H1 (cell line): ENCODE measurements around the gene NSF. TPM values are rescaled to one million over a fixed set of nuclear protein-coding genes. Genes with fewer than 3 reads are reported as not detected.

Experiments used
- CTCF ChIA-PET: fragments of 300-600 bp; sonication (Branson Sonifier 250); formaldehyde crosslinking; loops from one replicate; lab custom pipeline; 2021; ENCODE audit not compliant: partially characterized antibody; lab: Charles Lee
- POLR2A ChIA-PET: fragments of 300-600 bp; sonication (Branson Sonifier 250); formaldehyde crosslinking; loops from one replicate; lab custom pipeline; 2021; ENCODE audit warnings: inconsistent platforms; ENCODE audit not compliant: partially characterized antibody; lab: Charles Lee
- DNase-seq, 2 experiments: peaks; one replicate each; pipeline versions ENCODE4 v3.0.0 to v3.0.0-alpha.2; 2010 to 2022; ENCODE audit warnings: low spot score in 2 of 2, low read depth in 1 of 2, mixed read lengths in 1 of 2
- FAIRE-seq: peaks from 2 replicates; lab custom pipeline; 2011; peaks lifted over from hg19 to GRCh38; lab: Jason Lieb, UNC
- H2AFZ ChIP-seq: 2 replicates; pipeline ENCODE4 v1.8.1; 2012; ENCODE audit warnings: low read length, inconsistent platforms
- H2AK5ac ChIP-seq: 2 replicates; pipeline ENCODE4 v1.6.1; 2013; ENCODE audit warnings: low read depth, low read length
- H2BK120ac ChIP-seq: replicated peaks from 2 replicates; pipeline ENCODE3; 2013; ENCODE audit warnings: low read depth, low read length, inconsistent platforms
- H2BK12ac ChIP-seq: 2 replicates; pipeline ENCODE4 v1.6.1; 2013; ENCODE audit warnings: low read depth, low read length
- H2BK15ac ChIP-seq: 2 replicates; pipeline ENCODE4 v1.6.1; 2013; ENCODE audit warnings: low read length
- H2BK20ac ChIP-seq: 2 replicates; pipeline ENCODE4 v1.6.1; 2013; ENCODE audit warnings: low read length
- H2BK5ac ChIP-seq: 2 replicates; pipeline ENCODE4 v1.6.1; 2013; ENCODE audit warnings: low read depth, low read length
- H3K14ac ChIP-seq: 2 replicates; pipeline ENCODE4 v1.6.1; 2013; ENCODE audit warnings: inconsistent platforms; ENCODE audit not compliant: insufficient read length
- H3K18ac ChIP-seq: 2 replicates; pipeline ENCODE4 v1.6.1; 2013; ENCODE audit warnings: low read length; ENCODE audit errors: extremely low read depth
- H3K23ac ChIP-seq: 2 replicates; pipeline ENCODE4 v1.6.1; 2013; ENCODE audit warnings: inconsistent platforms; ENCODE audit not compliant: insufficient read length
- H3K23me2 ChIP-seq: 2 replicates; pipeline ENCODE4 v1.6.1; 2013; ENCODE audit warnings: low read depth, low read length
- H3K27ac ChIP-seq: 2 replicates; pipeline ENCODE4 v1.6.1; 2011; ENCODE audit warnings: low read depth, low read length, inconsistent platforms
- H3K27me3 ChIP-seq, 4 experiments: replicated peaks in 1 of 4; 1 replicate in 1 of 4; 2 replicates in 3 of 4; pipeline versions ENCODE4 v1.6.1 to v1.8.1; 2011 to 2013; ENCODE audit warnings: low read length in 3 of 4, mild to moderate bottlenecking in 3 of 4, inconsistent platforms in 2 of 4, mixed read lengths in 2 of 4, moderate library complexity in 1 of 4; ENCODE audit not compliant: control insufficient read depth in 3 of 4, insufficient read depth in 3 of 4; ENCODE audit errors: extremely low read depth in 1 of 4
- H3K36me3 ChIP-seq, 4 experiments: 2 replicates each; pipeline versions ENCODE4 v1.6.1 to v1.8.1; 2011 to 2013; ENCODE audit warnings: mild to moderate bottlenecking in 4 of 4, low read length in 3 of 4, moderate library complexity in 2 of 4, control low read depth in 1 of 4, inconsistent platforms in 1 of 4; ENCODE audit not compliant: insufficient read depth in 4 of 4, control insufficient read depth in 2 of 4
- H3K4ac ChIP-seq: replicated peaks from 2 replicates; pipeline ENCODE3; 2013; ENCODE audit warnings: low read length, low read depth, mixed read lengths, inconsistent platforms; ENCODE audit not compliant: insufficient read length
- H3K4me1 ChIP-seq, 4 experiments: replicated peaks in 1 of 4; 1 replicate in 1 of 4; 2 replicates in 3 of 4; pipeline versions ENCODE4 v1.6.1 to v1.8.1; 2011 to 2013; ENCODE audit warnings: low read length in 3 of 4, inconsistent platforms in 2 of 4, mixed read lengths in 1 of 4; ENCODE audit not compliant: insufficient read depth in 4 of 4, control insufficient read depth in 3 of 4
- H3K4me2 ChIP-seq, 2 experiments: 2 replicates each; pipeline versions ENCODE4 v1.6.1 to v1.8.1; 2011 to 2013; ENCODE audit warnings: low read depth in 2 of 2, low read length in 2 of 2, control low read depth in 1 of 2, inconsistent platforms in 1 of 2, mild to moderate bottlenecking in 1 of 2; ENCODE audit not compliant: insufficient read depth in 1 of 2
- H3K4me3 ChIP-seq, 4 experiments: fragments of 200-600, 300-600 bp in 1 of 4; sonication (generic), shearing (Covaris generic), sonication (Bioruptor Twin) in 1 of 4; 2 replicates each; pipeline versions ENCODE4 v1.5.1 to v1.8.1; 2011 to 2016; ENCODE audit warnings: low read length in 4 of 4, low read depth in 3 of 4, control low read depth in 2 of 4, inconsistent platforms in 2 of 4, mild to moderate bottlenecking in 2 of 4, mixed read lengths in 1 of 4, moderate library complexity in 1 of 4; ENCODE audit not compliant: insufficient read depth in 2 of 4; ENCODE audit errors: extremely low read depth in 1 of 4
- H3K56ac ChIP-seq: replicated peaks from 2 replicates; pipeline ENCODE3; 2013; ENCODE audit warnings: low read depth, mild to moderate bottlenecking, mixed read lengths, low read length, inconsistent platforms; ENCODE audit not compliant: insufficient read length
- H3K79me1 ChIP-seq: 2 replicates; pipeline ENCODE4 v1.6.1; 2013; ENCODE audit warnings: low read depth, low read length, control low read depth
- H3K79me2 ChIP-seq, 2 experiments: 2 replicates each; pipeline versions ENCODE4 v1.6.1 to v1.8.1; 2012 to 2013; ENCODE audit warnings: low read length in 2 of 2, mild to moderate bottlenecking in 2 of 2, inconsistent platforms in 1 of 2; ENCODE audit not compliant: insufficient read depth in 2 of 2, control insufficient read depth in 1 of 2
- H3K9ac ChIP-seq, 4 experiments: replicated peaks in 1 of 4; 1 replicate in 1 of 4; 2 replicates in 3 of 4; pipeline versions ENCODE4 v1.6.1 to v1.8.1; 2011 to 2013; ENCODE audit warnings: low read depth in 3 of 4, low read length in 3 of 4, control low read depth in 2 of 4, mild to moderate bottlenecking in 2 of 4, moderate library complexity in 2 of 4, inconsistent platforms in 1 of 4; ENCODE audit errors: extremely low read depth in 1 of 4
- H3K9me3 ChIP-seq, 2 experiments: 2 replicates each; pipeline versions ENCODE4 v1.6.1 to v1.8.1; 2012 to 2013; ENCODE audit warnings: mild to moderate bottlenecking in 2 of 2, moderate library complexity in 2 of 2, control low read depth in 1 of 2, inconsistent platforms in 1 of 2, low read depth in 1 of 2, low read length in 1 of 2, mixed read lengths in 1 of 2; ENCODE audit not compliant: insufficient read depth in 2 of 2
- H4K20me1 ChIP-seq, 2 experiments: replicated peaks in 1 of 2; 2 replicates each; pipeline versions ENCODE3 to v1.8.1; 2011 to 2013; ENCODE audit warnings: inconsistent platforms in 2 of 2, low read length in 2 of 2, mild to moderate bottlenecking in 1 of 2; ENCODE audit not compliant: insufficient read depth in 2 of 2, control insufficient read depth in 1 of 2
- H4K5ac ChIP-seq: 2 replicates; pipeline ENCODE4 v1.6.1; 2013; ENCODE audit warnings: low read length, low read depth, mixed read lengths, inconsistent platforms; ENCODE audit not compliant: insufficient read length
- H4K8ac ChIP-seq: 2 replicates; pipeline ENCODE4 v1.8.0; 2013; ENCODE audit warnings: mild to moderate bottlenecking, moderate library complexity, low read length, inconsistent platforms; ENCODE audit not compliant: insufficient read depth; ENCODE audit errors: extremely low read depth
- H4K91ac ChIP-seq: replicated peaks from 2 replicates; pipeline ENCODE3; 2013; ENCODE audit warnings: low read length, mixed read lengths, inconsistent platforms; ENCODE audit not compliant: insufficient read length
- CBX5 ChIP-seq: fragments of 300-800, 300-1000 bp; sonication (generic); IDR thresholded peaks from 2 replicates; pipeline ENCODE4 v1.7.1; 2016; ENCODE audit warnings: antibody characterized with exemption, low read length, low read depth
- CHD1 ChIP-seq: IDR thresholded peaks from 2 replicates; pipeline ENCODE4 v1.6.1; 2012; ENCODE audit warnings: low read depth, low read length, improper control_type of control experiment
- CHD2 ChIP-seq: IDR thresholded peaks from 2 replicates; pipeline ENCODE4 v1.6.1; 2012; ENCODE audit warnings: low read length, improper control_type of control experiment
- GTF2F1 ChIP-seq: IDR thresholded peaks from 2 replicates; pipeline ENCODE4 v1.6.1; 2012; ENCODE audit warnings: low read depth, low read length, improper control_type of control experiment, borderline replicate concordance
- HDAC2 ChIP-seq, 2 experiments: fragments of 300-600 bp in 1 of 2; sonication (generic) in 1 of 2; IDR thresholded peaks; 2 replicates each; pipeline ENCODE4 v1.6.1; 2011 to 2012; ENCODE audit warnings: low read depth in 2 of 2, low read length in 2 of 2, mild to moderate bottlenecking in 2 of 2, moderate library complexity in 2 of 2, borderline replicate concordance in 1 of 2, inconsistent platforms in 1 of 2
- MAFK ChIP-seq: IDR thresholded peaks from 2 replicates; pipeline ENCODE4 v1.6.1; 2012; ENCODE audit warnings: low read depth, mild to moderate bottlenecking, improper control_type of control experiment, low read length
- PHF8 ChIP-seq: fragments of 200-600 bp; sonication (generic); conservative IDR thresholded peaks from 2 replicates; pipeline ENCODE4 v1.7.1; 2012; ENCODE audit warnings: low read depth, mild to moderate bottlenecking, inconsistent platforms, low read length, moderate library complexity
- RFX5 ChIP-seq: IDR thresholded peaks from 2 replicates; pipeline ENCODE4 v1.6.1; 2011; ENCODE audit warnings: low read depth, low read length, improper control_type of control experiment, borderline replicate concordance
- SAP30 ChIP-seq: fragments of 300-600 bp; sonication (generic); IDR thresholded peaks from 2 replicates; pipeline ENCODE4 v1.7.1; 2012; ENCODE audit warnings: low read length, moderate library complexity, mild to moderate bottlenecking, inconsistent platforms; ENCODE audit not compliant: insufficient read depth, insufficient replicate concordance
- USF2 ChIP-seq: IDR thresholded peaks from 2 replicates; pipeline ENCODE4 v1.6.1; 2011; ENCODE audit warnings: low read length, improper control_type of control experiment
- ZNF274 ChIP-seq: IDR thresholded peaks from 2 replicates; pipeline ENCODE4 v1.7.0; 2012; ENCODE audit warnings: low read length, borderline replicate concordance; ENCODE audit errors: extremely low read depth
- WGBS, 2 experiments: shearing (Covaris generic) in 1 of 2; methylation state at CpG; one replicate each; pipeline versions ENCODE4 v1.1.6 to v1.1.7; 2013 to 2015; ENCODE audit warnings: low lambda C conversion rate in 2 of 2, mixed read lengths in 2 of 2, inconsistent platforms in 1 of 2, low coverage in 1 of 2, missing lambda C conversion rate in 1 of 2; ENCODE audit not compliant: insufficient replicate concordance in 2 of 2, insufficient coverage in 1 of 2, insufficient read length in 1 of 2; ENCODE audit errors: extremely low coverage in 1 of 2, missing lambda C conversion rate in 1 of 2; 5-methylcytosine and 5-hydroxymethylcytosine counted together
- polyA plus RNA-seq, 7 experiments: library from polyadenylated mRNA; depleted of rRNA in 3 of 7; stranded (reverse) in 5 of 7; unstranded in 2 of 7; fragments of >200 nt in 5 of 7; fragments of 200-250 nt in 2 of 7; gene quantifications; 1 replicate in 5 of 7; 2 replicates in 1 of 7; 4 replicates in 1 of 7; pipeline versions ENCODE4 v1.2.1 to v1.2.3, GENCODE V29; 2011 to 2013; ENCODE audit warnings: missing spikeins in 2 of 7, mixed read lengths in 2 of 7
- total RNA-seq: library from RNA; stranded (reverse); fragmentation: NEBNext Ultra II Directional; extraction: Animal tissue kit (Norgen Biotek cat#: 25700); gene quantifications from 2 replicates; pipeline ENCODE4 v1.2.1, GENCODE V29; 2021

NSF gene
- total and polyA plus RNA-seq, 2 of the 8 experiments (the other 6 are each of a cell fraction or from before 2014, with no cell fraction given), result 13.0 to 27.7 TPM

GRCh38 chr17:46756081-46756735, 165.7 kb downstream of the NSF start:
- Histone ChIP-seq H3K23ac (no peak overlapping the region), H3K27ac (no peak overlapping the region), H3K18ac (no peak overlapping the region), H3K27me3 (peaks cover 0 to 2% (median 0%) of the 10 kb centered on the region in 4 experiments; a peak in 1 of 7 replicates), H4K8ac (no peak overlapping the region), H3K36me3 (peaks cover 0 to 2% (median 0%) of the 10 kb centered on the region in 4 experiments; a peak in 3 of 8 replicates), H4K91ac (no peak overlapping the region), H2BK12ac (no peak overlapping the region), H3K79me2 (no peaks in the 10 kb centered on the region), H3K4me2 (no peak overlapping the region), H2BK120ac (no peak overlapping the region), H3K56ac (no peak overlapping the region), H3K4me3 (no peak overlapping the region), H2BK20ac (no peak overlapping the region), H3K23me2 (no peaks in the 10 kb centered on the region), H2BK15ac (no peak overlapping the region), H3K79me1 (no peaks in the 10 kb centered on the region), H2AFZ (no peak overlapping the region), H4K5ac (no peak overlapping the region), H2BK5ac (no peak overlapping the region), H3K4ac (no peak overlapping the region), H4K20me1 (peaks cover 0 to 2% of the 10 kb centered on the region in 2 experiments), H3K4me1 (no peaks in the 10 kb centered on the region), H2AK5ac (no peak overlapping the region), H3K9ac (no peak overlapping the region), H3K9me3 (no peaks in the 10 kb centered on the region), H3K14ac (no peak overlapping the region)
- ChIA-PET CTCF (interaction anchor here (1.4 kb wide), 1 partner anchor 9 kb away, joined by 4 read pairs; no protein-coding TSS in a partner anchor), POLR2A (interaction anchor here (0.6 kb wide), 1 partner anchor 11 kb away, joined by 3 read pairs; no protein-coding TSS in a partner anchor)
- WGBS, 2 experiments, result 87% methylated on average over 4 of the region's 4 CpGs; no CpG with 5 or more reads in 1 of the 2 experiments
- DNase-seq (no peak), FAIRE-seq (no peak)
- TF ChIP-seq CHD1 (no peak), HDAC2 (IDR thresholded peaks at IDR 0.05; ENCODE audit: borderline replicate concordance in 1 of 2, low read depth in 2 of 2, low read length in 2 of 2) (no peak), MAFK (no peak), CBX5 (no peak), ZNF274 (no peak), CHD2 (no peak), GTF2F1 (no peak), PHF8 (no peak), USF2 (no peak), SAP30 (no peak), RFX5 (no peak)
